ENCODE data around the gene MLIP.

MLIP gene

GRCh38 chr6:54294965-54295532 is 183.8 kb downstream of the MLIP start:
- no peak for DNase-seq (ENCODE audit: low spot score)
- TF ChIP-seq CTCF (IDR thresholded peaks at IDR 0.05): no peak
- Histone ChIP-seq H3K27ac (no peak overlapping the region), H3K4me3 (no peak overlapping the region)

GRCh38 chr6:54299542-54300269 is 188.5 kb downstream of the MLIP start:
- DNase-seq (ENCODE audit: low spot score): no peak
- Histone ChIP-seq H3K4me3 (no peak overlapping the region), H3K27ac (no peak overlapping the region)
- no peak for TF ChIP-seq CTCF (IDR thresholded peaks at IDR 0.05)

- no peak for DNase-seq (ENCODE audit: low spot score)
- no peak for TF ChIP-seq CTCF (IDR thresholded peaks at IDR 0.05)
- H3K4me3 ChIP-seq: no peak overlapping the region
- H3K27ac ChIP-seq: no peak overlapping the region
These were observed 190.5 kb downstream of the MLIP start for GRCh38 chr6:54301770-54302169.

- no peak overlapping the region for H3K27ac ChIP-seq
- no peak overlapping the region for H3K4me3 ChIP-seq
- DNase-seq (ENCODE audit: low spot score): no peak
- no peak for TF ChIP-seq CTCF (IDR thresholded peaks at IDR 0.05)
These were observed 196.2 kb downstream of the MLIP start for GRCh38 chr6:54307439-54307910.

- no peak within 1 kb of the TSS for H3K4me3 ChIP-seq
- no peak for TF ChIP-seq CTCF (IDR thresholded peaks at IDR 0.05)
These were observed 197.2 kb downstream of the MLIP start, which contains the start of gene TINAG for GRCh38 chr6:54308289-54308985. TSS of gene TINAG (plus strand) at chr6:54308441. CDS start at chr6:54308551, 110 bp downstream.

GRCh38 chr6:54308986-54309315 is 197.7 kb downstream of the MLIP start:
- TF ChIP-seq CTCF (IDR thresholded peaks at IDR 0.05): no peak
- no peak for DNase-seq (ENCODE audit: low spot score)
- Histone ChIP-seq H3K4me3 (no peak overlapping the region), H3K27ac (no peak overlapping the region)

More at GRCh38 chr6:54308289-54308985, 197.2 kb downstream of the MLIP start, which contains the start of gene TINAG:
- DNase-seq (ENCODE audit: low spot score): no peak
- no peak within 1 kb of the TSS for H3K27ac ChIP-seq
